Tibial nerve (tissue), 4 donors: Measurements from ENCODE around the gene PATL1. TPM values are rescaled to one million over a fixed set of nuclear protein-coding genes. Genes with fewer than 3 reads are reported as not detected.

ENCODE experiments used
- DNase-seq, 2 donors: peaks; one replicate each; pipeline ENCODE4 v3.0.0-alpha.2; 2019; ENCODE audit warnings: low spot score in 2 of 2
- H3K27ac ChIP-seq, 4 donors: fragments of 200-600 bp; sonication (generic) in 3 of 4; one replicate each; pipeline ENCODE4 v1.5.1; 2017 to 2019; ENCODE audit warnings: mild to moderate bottlenecking in 1 of 4
- H3K27me3 ChIP-seq, 2 donors: fragments of 200-600 bp; sonication (generic) in 1 of 2; one replicate each; pipeline versions ENCODE4 v1.5.1 to v1.6.0; 2017 to 2019
- H3K36me3 ChIP-seq, 3 donors: fragments of 200-600 bp; sonication (generic); one replicate each; pipeline ENCODE4 v1.5.1; 2018 to 2019
- H3K4me1 ChIP-seq, 4 donors: fragments of 200-600 bp; sonication (generic) in 3 of 4; one replicate each; pipeline ENCODE4 v1.5.1; 2017 to 2019
- H3K4me3 ChIP-seq, 4 donors: fragments of 200-600 bp; sonication (generic) in 3 of 4; one replicate each; pipeline ENCODE4 v1.5.1; 2017 to 2019; ENCODE audit warnings: mild to moderate bottlenecking in 1 of 4, moderate library complexity in 1 of 4
- H3K9me3 ChIP-seq, 4 donors: fragments of 200-600 bp; sonication (generic) in 3 of 4; one replicate each; pipeline ENCODE4 v1.5.1; 2017 to 2019
- EP300 ChIP-seq, 2 donors: sonication (generic); formaldehyde crosslinking; IDR thresholded peaks; one replicate each; pipeline ENCODE4 v1.6.1; 2017; ENCODE audit warnings: antibody characterized with exemption in 2 of 2, mild to moderate bottlenecking in 1 of 2
- POLR2A ChIP-seq, 2 donors: fragments of 450-650 bp; IDR thresholded peaks; one replicate each; pipeline ENCODE4 v1.6.1; 2017; ENCODE audit warnings: antibody characterized with exemption in 2 of 2, mild to moderate bottlenecking in 2 of 2, moderate library complexity in 2 of 2
- WGBS, 2 donors: methylation state at CpG; one replicate each; pipeline ENCODE4 v1.1.5; 2018; 5-methylcytosine and 5-hydroxymethylcytosine counted together
- total RNA-seq, 4 donors: library from RNA; depleted of rRNA; stranded (reverse); fragments of >200 nt; gene quantifications; one replicate each; pipeline ENCODE4 v1.1.0, GENCODE V29; 2016
- TF ChIP-seq, protein P1 (sequence below), 5 experiments: fragments of 200-600 bp in 3 of 5; fragments of 450-650 bp in 2 of 5; sonication (generic) in 3 of 5; IDR thresholded peaks; one replicate each; pipeline ENCODE4 v1.5.1; 2016 to 2019; ENCODE audit warnings: antibody characterized with exemption in 5 of 5, mild to moderate bottlenecking in 3 of 5, moderate library complexity in 2 of 5

The PATL1 gene
- total RNA-seq, 4 donors from 2014 or later, result 11.4 to 16.1 (median 14.1) TPM

DNA sequence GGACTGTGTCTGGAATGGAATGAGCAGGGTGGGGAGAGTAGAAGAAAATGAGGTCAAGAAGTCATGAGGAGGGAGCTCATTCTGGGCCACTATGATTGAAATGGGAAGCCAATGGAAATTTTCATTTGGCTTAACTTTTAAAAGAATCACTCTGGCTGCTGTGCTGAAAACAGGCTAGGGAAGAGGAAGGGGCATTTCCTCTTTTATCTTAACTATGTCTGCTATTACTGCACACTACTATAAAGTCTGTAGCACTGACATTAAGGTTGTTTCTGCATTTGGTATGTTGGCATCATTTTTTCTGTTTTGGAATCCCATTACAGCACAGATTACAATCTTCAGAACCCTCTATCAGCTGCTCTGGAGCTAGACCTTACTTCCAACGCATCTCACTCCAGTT, 8.2 kb downstream of the PATL1 start:
- no peak for DNase-seq
- H3K4me1 ChIP-seq, result peaks cover 0 to 35% (median 0%) of the 10 kb centered on the region in 4 donors
- peaks cover 4 to 88% (median 29%) of the 10 kb centered on the region in 3 donors for H3K36me3 ChIP-seq
- no peaks in the 10 kb centered on the region for H3K9me3 ChIP-seq
- H3K27ac ChIP-seq, result no peak overlapping the region
- TF ChIP-seq EP300 (IDR thresholded peaks at IDR 0.05), result no peak
- TF ChIP-seq, protein P1, sequence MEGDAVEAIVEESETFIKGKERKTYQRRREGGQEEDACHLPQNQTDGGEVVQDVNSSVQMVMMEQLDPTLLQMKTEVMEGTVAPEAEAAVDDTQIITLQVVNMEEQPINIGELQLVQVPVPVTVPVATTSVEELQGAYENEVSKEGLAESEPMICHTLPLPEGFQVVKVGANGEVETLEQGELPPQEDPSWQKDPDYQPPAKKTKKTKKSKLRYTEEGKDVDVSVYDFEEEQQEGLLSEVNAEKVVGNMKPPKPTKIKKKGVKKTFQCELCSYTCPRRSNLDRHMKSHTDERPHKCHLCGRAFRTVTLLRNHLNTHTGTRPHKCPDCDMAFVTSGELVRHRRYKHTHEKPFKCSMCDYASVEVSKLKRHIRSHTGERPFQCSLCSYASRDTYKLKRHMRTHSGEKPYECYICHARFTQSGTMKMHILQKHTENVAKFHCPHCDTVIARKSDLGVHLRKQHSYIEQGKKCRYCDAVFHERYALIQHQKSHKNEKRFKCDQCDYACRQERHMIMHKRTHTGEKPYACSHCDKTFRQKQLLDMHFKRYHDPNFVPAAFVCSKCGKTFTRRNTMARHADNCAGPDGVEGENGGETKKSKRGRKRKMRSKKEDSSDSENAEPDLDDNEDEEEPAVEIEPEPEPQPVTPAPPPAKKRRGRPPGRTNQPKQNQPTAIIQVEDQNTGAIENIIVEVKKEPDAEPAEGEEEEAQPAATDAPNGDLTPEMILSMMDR (IDR thresholded peaks at IDR 0.05), result no peak
- no peak for TF ChIP-seq POLR2A (IDR thresholded peaks at IDR 0.05)
- WGBS, 2 donors, result 85 to 88% methylated on average over 1 of the region's 1 CpG
- no peak overlapping the region for H3K4me3 ChIP-seq
- no peaks in the 10 kb centered on the region for H3K27me3 ChIP-seq

DNA sequence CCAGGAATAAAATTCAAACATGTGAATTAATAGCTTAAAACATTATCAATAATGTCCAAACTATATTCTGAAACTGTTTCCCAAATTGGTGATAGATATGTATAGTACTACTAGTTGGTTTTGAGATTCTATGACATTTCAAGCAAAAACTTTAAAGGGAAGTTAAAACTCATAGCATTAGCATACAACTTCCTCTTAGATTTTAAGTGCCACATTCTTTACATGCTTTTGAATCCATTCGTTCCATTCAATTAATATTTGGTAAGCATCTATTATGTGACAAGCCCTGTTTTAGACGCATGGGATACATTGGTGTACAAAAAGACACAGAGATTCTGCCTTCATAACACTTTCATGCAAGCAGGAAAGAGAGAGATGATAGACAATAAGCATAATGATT, 8.9 kb downstream of the PATL1 start:
- Histone ChIP-seq H3K36me3 (peaks cover 4 to 88% (median 35%) of the 10 kb centered on the region in 3 donors), H3K27ac (no peak overlapping the region), H3K27me3 (no peaks in the 10 kb centered on the region), H3K4me1 (peaks cover 0 to 29% (median 0%) of the 10 kb centered on the region in 4 donors), H3K9me3 (no peaks in the 10 kb centered on the region), H3K4me3 (no peak overlapping the region)
- TF ChIP-seq, protein P1 (IDR thresholded peaks at IDR 0.05), result no peak
- TF ChIP-seq EP300 (IDR thresholded peaks at IDR 0.05) (no peak), POLR2A (IDR thresholded peaks at IDR 0.05) (no peak)
- no peak for DNase-seq
- 43 to 46% methylated on average over 2 of the region's 2 CpGs for WGBS, 2 donors

DNA sequence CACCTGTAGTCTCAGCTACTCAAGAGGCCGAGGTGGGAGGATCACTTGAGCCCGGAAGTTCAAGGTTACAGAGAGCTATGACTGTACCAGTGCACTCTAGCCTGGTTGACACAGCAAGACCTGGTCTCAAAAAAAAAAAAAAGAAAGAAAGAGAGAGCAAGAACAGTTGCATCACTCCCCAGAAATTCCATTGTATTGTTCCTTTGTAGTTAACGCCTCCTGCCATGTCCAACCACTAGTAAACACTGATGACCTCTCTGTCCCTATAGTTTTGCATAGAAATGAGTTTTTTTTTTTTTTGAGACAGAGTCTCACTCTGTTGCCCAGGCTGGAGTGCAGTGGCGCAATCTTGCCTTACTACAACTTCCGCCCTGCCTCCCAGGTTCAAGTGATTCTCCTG, 10.8 kb downstream of the PATL1 start:
- Histone ChIP-seq H3K9me3 (no peaks in the 10 kb centered on the region), H3K27ac (no peak overlapping the region), H3K27me3 (no peaks in the 10 kb centered on the region), H3K4me3 (no peak overlapping the region), H3K4me1 (peaks cover 0 to 13% (median 0%) of the 10 kb centered on the region in 4 donors), H3K36me3 (peaks cover 4 to 91% (median 51%) of the 10 kb centered on the region in 3 donors)
- TF ChIP-seq EP300 (IDR thresholded peaks at IDR 0.05) (no peak), POLR2A (IDR thresholded peaks at IDR 0.05) (no peak)
- TF ChIP-seq, protein P1 (IDR thresholded peaks at IDR 0.05), result no peak
- no peak for DNase-seq
- 93 to 94% methylated on average over 5 of the region's 5 CpGs for WGBS, 2 donors

DNA sequence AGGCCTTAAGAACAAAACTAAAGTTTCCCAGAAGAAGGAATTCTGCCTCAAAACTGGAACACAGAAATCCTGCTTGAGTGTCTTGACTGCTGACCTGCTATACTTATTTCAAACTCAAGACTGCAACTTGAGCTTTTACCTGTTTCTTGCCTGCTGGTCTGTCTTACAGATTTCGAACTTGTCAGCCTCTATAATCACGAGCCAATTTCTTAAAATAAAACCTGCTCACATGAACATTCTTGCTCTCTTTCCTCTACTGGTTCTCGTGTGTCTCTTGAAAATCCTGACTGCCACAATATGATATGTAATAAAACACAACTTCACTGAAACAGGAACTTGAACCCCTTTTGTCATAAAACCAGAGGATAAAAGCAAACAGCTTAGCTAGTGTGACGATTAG, 13.9 kb downstream of the PATL1 start:
- Histone ChIP-seq H3K27ac (no peak overlapping the region), H3K27me3 (no peaks in the 10 kb centered on the region), H3K9me3 (no peaks in the 10 kb centered on the region), H3K36me3 (peaks cover 9 to 100% (median 59%) of the 10 kb centered on the region in 3 donors), H3K4me1 (no peaks in the 10 kb centered on the region), H3K4me3 (no peak overlapping the region)
- TF ChIP-seq EP300 (IDR thresholded peaks at IDR 0.05) (no peak), POLR2A (IDR thresholded peaks at IDR 0.05) (no peak)
- TF ChIP-seq, protein P1 (IDR thresholded peaks at IDR 0.05), result no peak
- WGBS, 2 donors, result 90 to 93% methylated on average over 4 of the region's 4 CpGs
- no peak for DNase-seq

DNA sequence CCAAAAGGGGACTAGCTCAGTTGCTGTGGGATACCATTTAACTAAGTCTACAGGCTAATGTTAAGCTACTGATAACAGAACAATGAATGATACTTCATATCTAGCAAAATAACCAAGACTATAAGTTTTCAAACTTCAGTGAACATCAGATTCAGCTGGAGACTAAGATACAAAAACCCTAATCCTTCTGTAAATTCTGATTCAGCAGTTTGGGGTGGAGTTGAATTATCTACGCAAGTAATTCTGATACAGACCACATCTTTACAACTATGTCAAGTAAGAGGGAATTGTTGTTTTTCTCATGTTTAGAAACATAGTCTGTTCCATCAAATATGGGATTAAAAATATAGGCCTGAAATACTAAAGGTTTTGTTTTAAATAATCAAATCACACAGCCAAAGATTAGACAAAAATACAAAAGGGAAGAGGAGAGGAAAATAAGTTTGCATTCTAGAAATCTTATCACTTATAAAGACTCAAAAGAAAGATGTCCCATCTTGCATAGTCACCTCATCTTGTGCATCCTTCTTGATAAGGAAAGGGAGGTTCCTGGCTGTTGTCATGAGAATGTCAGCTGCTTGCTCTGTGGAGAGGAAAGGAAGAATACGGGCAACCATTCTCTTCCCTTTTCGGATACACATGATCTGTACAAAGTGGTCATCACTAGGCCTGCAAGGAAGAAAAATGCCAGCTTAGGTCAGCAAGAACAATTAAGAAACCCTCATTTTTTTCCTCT, 21.4 kb downstream of the PATL1 start:
- TF ChIP-seq POLR2A (IDR thresholded peaks at IDR 0.05), result no peak
- TF ChIP-seq EP300 (IDR thresholded peaks at IDR 0.05), result no peak
- TF ChIP-seq, protein P1 (IDR thresholded peaks at IDR 0.05), result no peak
- DNase-seq, result no peak
- H3K27ac ChIP-seq, result no peak overlapping the region
- H3K9me3 ChIP-seq, result no peaks in the 10 kb centered on the region
- 83 to 88% methylated on average over 3 of the region's 3 CpGs for WGBS, 2 donors
- H3K4me1 ChIP-seq, result no peaks in the 10 kb centered on the region
- H3K4me3 ChIP-seq, result no peak overlapping the region
- peaks cover 3 to 96% (median 32%) of the 10 kb centered on the region in 3 donors for H3K36me3 ChIP-seq
- no peaks in the 10 kb centered on the region for H3K27me3 ChIP-seq
